Muscle layer of duodenum (tissue), 2 donors: ENCODE measurements around the gene STOM.
A peak's percentile ranks its signal among the peaks of the same experiment; 100 is the strongest.
"Not testable (repeated sequence)": the region's sequence is repeated elsewhere in the genome, so short reads cannot be mapped to it uniquely, and the experiment has no call there.

Experiments used
- H3K27ac ChIP-seq: one replicate; pipeline ENCODE4 v1.7.0; 2013; ENCODE audit warnings: mild to moderate bottlenecking, low read length
- H3K27me3 ChIP-seq: one replicate; pipeline ENCODE4 v1.7.0; 2013; ENCODE audit warnings: low read depth, mild to moderate bottlenecking, control low read depth, low read length
- H3K36me3 ChIP-seq, 2 donors: one replicate each; pipeline ENCODE4 v1.7.0; 2013; ENCODE audit warnings: low read length in 2 of 2, control low read depth in 1 of 2, mild to moderate bottlenecking in 1 of 2; ENCODE audit not compliant: insufficient read depth in 2 of 2, control insufficient read depth in 1 of 2
- H3K4me1 ChIP-seq, 2 donors: one replicate each; pipeline ENCODE4 v1.7.0; 2013; ENCODE audit warnings: low read length in 2 of 2, mild to moderate bottlenecking in 2 of 2, control low read depth in 1 of 2, moderate library complexity in 1 of 2; ENCODE audit not compliant: insufficient read depth in 2 of 2, control insufficient read depth in 1 of 2
- H3K4me3 ChIP-seq, 2 donors: one replicate each; pipeline ENCODE4 v1.7.0; 2013; ENCODE audit warnings: low read length in 2 of 2, low read depth in 1 of 2, mild to moderate bottlenecking in 1 of 2
- H3K9me3 ChIP-seq, 2 donors: one replicate each; pipeline ENCODE4 v1.7.0; 2013; ENCODE audit warnings: low read length in 2 of 2, control low read depth in 1 of 2, mild to moderate bottlenecking in 1 of 2; ENCODE audit not compliant: control insufficient read depth in 1 of 2
- donor health status: healthy.

The STOM gene

GRCh38 chr9:121369595-121370265, at the start of gene STOM:
Gene STOM, minus strand, starts transcription at chr9:121370250. Its CDS starts 63 bp downstream, at chr9:121370187.
- no peaks in the 10 kb centered on the region for H3K36me3 ChIP-seq
- peak within 1 kb of the TSS; percentile 75 to 76 for H3K4me3 ChIP-seq
- H3K4me1 ChIP-seq, result peaks cover 31 to 39% of the 10 kb centered on the region in 2 donors
- H3K27me3 ChIP-seq, result no peaks in the 10 kb centered on the region
- H3K9me3 ChIP-seq, result no peaks in the 10 kb centered on the region
- H3K27ac ChIP-seq, result peak within 1 kb of the TSS; percentile 92

GRCh38 chr9:121411993-121412392, 41.9 kb upstream of the STOM start:
- Histone ChIP-seq H3K4me1 (no peaks in the 10 kb centered on the region), H3K9me3 (no peaks in the 10 kb centered on the region), H3K4me3 (no peak overlapping the region), H3K27ac (no peak overlapping the region), H3K36me3 (no peaks in the 10 kb centered on the region), H3K27me3 (no peaks in the 10 kb centered on the region)

- Histone ChIP-seq H3K4me1 (no peaks in the 10 kb centered on the region), H3K36me3 (no peaks in the 10 kb centered on the region), H3K27me3 (no peaks in the 10 kb centered on the region), H3K27ac (no peak overlapping the region), H3K9me3 (no peaks in the 10 kb centered on the region), H3K4me3 (no peak overlapping the region)
Measured at GRCh38 chr9:121405899-121406298, 35.8 kb upstream of the STOM start.

GRCh38 chr9:121404906-121405305, 34.9 kb upstream of the STOM start:
- Histone ChIP-seq H3K36me3 (no peaks in the 10 kb centered on the region), H3K4me1 (no peaks in the 10 kb centered on the region), H3K27ac (no peak overlapping the region), H3K9me3 (no peaks in the 10 kb centered on the region), H3K27me3 (no peaks in the 10 kb centered on the region), H3K4me3 (no peak overlapping the region)

GRCh38 chr9:121399883-121400607, 30.0 kb upstream of the STOM start:
- Histone ChIP-seq H3K27ac (no peak overlapping the region), H3K9me3 (no peaks in the 10 kb centered on the region)

GRCh38 chr9:121399126-121399882, 29.3 kb upstream of the STOM start:
- H3K27ac ChIP-seq, result no peak overlapping the region
- no peaks in the 10 kb centered on the region for H3K9me3 ChIP-seq
- H3K27me3 ChIP-seq, result no peaks in the 10 kb centered on the region
- no peak overlapping the region for H3K4me3 ChIP-seq
- no peaks in the 10 kb centered on the region for H3K36me3 ChIP-seq
- H3K4me1 ChIP-seq, result no peaks in the 10 kb centered on the region

More at GRCh38 chr9:121399883-121400607, 30.0 kb upstream of the STOM start:
- Histone ChIP-seq H3K4me1 (no peaks in the 10 kb centered on the region), H3K36me3 (no peaks in the 10 kb centered on the region), H3K4me3 (no peak overlapping the region), H3K27me3 (no peaks in the 10 kb centered on the region)

- Histone ChIP-seq H3K36me3 (no peaks in the 10 kb centered on the region), H3K4me1 (no peaks in the 10 kb centered on the region), H3K27ac (no peak overlapping the region), H3K9me3 (no peaks in the 10 kb centered on the region), H3K27me3 (no peaks in the 10 kb centered on the region), H3K4me3 (no peak overlapping the region)
Measured at GRCh38 chr9:121398374-121398773, 28.3 kb upstream of the STOM start.

GRCh38 chr9:121397277-121397676, 27.2 kb upstream of the STOM start:
- not testable (repeated sequence) for H3K4me1 ChIP-seq, H3K9me3 ChIP-seq, H3K36me3 ChIP-seq, H3K4me3 ChIP-seq, H3K27me3 ChIP-seq, H3K27ac ChIP-seq

GRCh38 chr9:121395558-121395957, 25.5 kb upstream of the STOM start:
- Histone ChIP-seq H3K36me3 (no peaks in the 10 kb centered on the region), H3K4me3 (no peak overlapping the region), H3K27ac (no peak overlapping the region), H3K9me3 (no peaks in the 10 kb centered on the region), H3K27me3 (no peaks in the 10 kb centered on the region), H3K4me1 (no peaks in the 10 kb centered on the region)

GRCh38 chr9:121394292-121394691, 24.2 kb upstream of the STOM start:
- Histone ChIP-seq H3K9me3 (no peaks in the 10 kb centered on the region), H3K27ac (no peak overlapping the region), H3K36me3 (no peaks in the 10 kb centered on the region), H3K4me3 (no peak overlapping the region), H3K4me1 (no peaks in the 10 kb centered on the region), H3K27me3 (no peaks in the 10 kb centered on the region)

- H3K36me3 ChIP-seq, result no peaks in the 10 kb centered on the region
- H3K4me3 ChIP-seq, result no peak overlapping the region
- no peaks in the 10 kb centered on the region for H3K27me3 ChIP-seq
- H3K9me3 ChIP-seq, result no peaks in the 10 kb centered on the region
- H3K27ac ChIP-seq, result no peak overlapping the region
- no peaks in the 10 kb centered on the region for H3K4me1 ChIP-seq
Measured at GRCh38 chr9:121393318-121393717, 23.3 kb upstream of the STOM start.
